Transverse colon (tissue), 4 donors: ENCODE measurements around the gene PCDHGA9.

Experiments
- POLR2A ChIP-seq: fragments of 450-650 bp; IDR thresholded peaks from one replicate; pipeline ENCODE4 v1.6.1; 2016; ENCODE audit warnings: antibody characterized with exemption, mild to moderate bottlenecking, moderate library complexity
- POLR2AphosphoS5 ChIP-seq, 3 donors: sonication (generic); formaldehyde crosslinking; IDR thresholded peaks; one replicate each; pipeline ENCODE4 v1.6.1; 2016; ENCODE audit warnings: antibody characterized with exemption in 3 of 3
- TF ChIP-seq, protein P1 (sequence below), 5 experiments: fragments of 200-600 bp in 3 of 5; fragments of 450-650 bp in 2 of 5; sonication (generic) in 3 of 5; IDR thresholded peaks; 1 replicate in 2 of 5; 2 replicates in 3 of 5; pipeline ENCODE4 v1.5.1; 2016 to 2017; ENCODE audit warnings: antibody characterized with exemption in 5 of 5, inconsistent platforms in 3 of 5, mild to moderate bottlenecking in 2 of 5, moderate library complexity in 1 of 5

DNA sequence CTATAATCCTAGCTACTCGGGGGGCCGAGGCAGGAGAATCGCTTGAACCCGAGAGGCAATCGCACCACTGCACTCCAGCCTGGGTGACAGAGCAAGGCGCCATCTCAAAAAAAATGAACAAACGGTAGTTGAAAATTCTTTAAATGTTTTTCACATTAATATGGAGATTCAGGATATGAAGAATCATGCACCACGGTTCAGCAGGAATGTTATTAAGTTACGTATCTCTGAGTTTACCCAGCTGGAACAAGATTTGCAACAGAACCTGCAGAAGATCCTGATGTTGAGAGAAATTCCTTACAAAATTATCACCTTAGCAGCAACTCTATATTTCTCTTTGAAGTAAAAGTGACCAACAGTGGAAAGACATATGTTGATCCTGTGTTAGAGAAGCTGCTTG, 37.8 kb downstream of the PCDHGA9 start:
- TF ChIP-seq, protein P1, sequence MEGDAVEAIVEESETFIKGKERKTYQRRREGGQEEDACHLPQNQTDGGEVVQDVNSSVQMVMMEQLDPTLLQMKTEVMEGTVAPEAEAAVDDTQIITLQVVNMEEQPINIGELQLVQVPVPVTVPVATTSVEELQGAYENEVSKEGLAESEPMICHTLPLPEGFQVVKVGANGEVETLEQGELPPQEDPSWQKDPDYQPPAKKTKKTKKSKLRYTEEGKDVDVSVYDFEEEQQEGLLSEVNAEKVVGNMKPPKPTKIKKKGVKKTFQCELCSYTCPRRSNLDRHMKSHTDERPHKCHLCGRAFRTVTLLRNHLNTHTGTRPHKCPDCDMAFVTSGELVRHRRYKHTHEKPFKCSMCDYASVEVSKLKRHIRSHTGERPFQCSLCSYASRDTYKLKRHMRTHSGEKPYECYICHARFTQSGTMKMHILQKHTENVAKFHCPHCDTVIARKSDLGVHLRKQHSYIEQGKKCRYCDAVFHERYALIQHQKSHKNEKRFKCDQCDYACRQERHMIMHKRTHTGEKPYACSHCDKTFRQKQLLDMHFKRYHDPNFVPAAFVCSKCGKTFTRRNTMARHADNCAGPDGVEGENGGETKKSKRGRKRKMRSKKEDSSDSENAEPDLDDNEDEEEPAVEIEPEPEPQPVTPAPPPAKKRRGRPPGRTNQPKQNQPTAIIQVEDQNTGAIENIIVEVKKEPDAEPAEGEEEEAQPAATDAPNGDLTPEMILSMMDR (IDR thresholded peaks at IDR 0.05): no peak
- TF ChIP-seq POLR2AphosphoS5 (IDR thresholded peaks at IDR 0.05) (no peak), POLR2A (no peak)
